GM12878 (cell line): Measurements from ENCODE around the gene MIOS. TPM values are rescaled to one million over a fixed set of nuclear protein-coding genes. Genes with fewer than 3 reads are reported as not detected.

ENCODE experiments used
- ATAC-seq: fragments of 200-7000 bp; cut with Tn5 transposase; 3 replicates; pipeline ENCODE4 v1.9.1; 2020; ENCODE audit warnings: mild to moderate bottlenecking, moderate library complexity
- BruUV-seq: library from RNA; stranded (reverse); fragments of 400-500 nt; replicated peaks from 2 replicates; lab custom pipeline; 2021; lab: Mats Ljungman, UMichigan
- CTCF ChIA-PET: fragments of 300-600 bp; sonication (Branson Sonifier 250); formaldehyde crosslinking; extraction: SDS; loops from one replicate; lab custom pipeline; 2021; ENCODE audit warnings: inconsistent platforms; lab: Yijun Ruan, JAX
- POLR2A ChIA-PET: fragments of 350-600 bp; formaldehyde crosslinking; extraction: SDS; loops from one replicate; lab custom pipeline; 2021; ENCODE audit warnings: inconsistent platforms; lab: Charles Lee
- RAD21 ChIA-PET: fragments of 300-600 bp; sonication (Branson Sonifier 250); formaldehyde crosslinking; loops from one replicate; lab custom pipeline; 2023; ENCODE audit warnings: antibody characterized with exemption; ENCODE audit not compliant: unreplicated experiment; lab: Charles Lee
- SMC1A ChIA-PET: fragments of 300-600 bp; sonication (Branson Sonifier 250); formaldehyde crosslinking; loops from one replicate; lab custom pipeline; 2023; ENCODE audit not compliant: unreplicated experiment, uncharacterized antibody; lab: Charles Lee
- DNase-seq: peaks from one replicate; pipeline ENCODE4 v3.0.0-alpha.2; 2011; ENCODE audit warnings: low read depth, low spot score
- FAIRE-seq: peaks from 3 replicates; lab custom pipeline; 2011; peaks lifted over from hg19 to GRCh38; lab: Jason Lieb, UNC
- H2AFZ ChIP-seq: 2 replicates; pipeline ENCODE4 v1.6.0; 2011; ENCODE audit warnings: low read depth, low read length, control low read depth; ENCODE audit not compliant: control insufficient read depth
- H3K27ac ChIP-seq: 2 replicates; pipeline ENCODE4 v1.5.1; 2011; ENCODE audit warnings: control low read depth; ENCODE audit not compliant: control insufficient read depth, insufficient read depth
- H3K27me3 ChIP-seq, 2 experiments: replicated peaks in 1 of 2; 2 replicates each; pipeline versions ENCODE4 v1.6.0 to v1.6.1; 2011; ENCODE audit warnings: low read length in 1 of 2; ENCODE audit not compliant: control insufficient read depth in 2 of 2, insufficient read depth in 2 of 2
- H3K36me3 ChIP-seq, 2 experiments: 2 replicates each; pipeline ENCODE4 v1.5.1; 2011; ENCODE audit warnings: low read length in 1 of 2; ENCODE audit not compliant: control insufficient read depth in 2 of 2, insufficient read depth in 2 of 2
- H3K4me1 ChIP-seq: 2 replicates; pipeline ENCODE4 v1.6.1; 2011; ENCODE audit warnings: mild to moderate bottlenecking, low read length, moderate library complexity, mixed read lengths; ENCODE audit not compliant: control insufficient read depth, insufficient read depth
- H3K4me2 ChIP-seq: 2 replicates; pipeline ENCODE4 v1.6.0; 2011; ENCODE audit warnings: control low read depth; ENCODE audit not compliant: control insufficient read depth, insufficient read depth
- H3K4me3 ChIP-seq: fragments of 200-600 bp; sonication (generic); 2 replicates; pipeline ENCODE4 v1.5.1; 2016
- H3K79me2 ChIP-seq: 2 replicates; pipeline ENCODE4 v1.6.0; 2011; ENCODE audit warnings: low read length; ENCODE audit not compliant: control insufficient read depth, insufficient read depth
- H3K9ac ChIP-seq: 2 replicates; pipeline ENCODE4 v1.8.0; 2011; ENCODE audit warnings: low read length, control low read depth, mixed read lengths; ENCODE audit not compliant: control insufficient read depth, insufficient read depth
- H3K9me3 ChIP-seq: replicated peaks from 3 replicates; pipeline ENCODE4 v1.5.1; 2011; ENCODE audit warnings: mild to moderate bottlenecking, low read length; ENCODE audit not compliant: control insufficient read depth, insufficient read depth
- H4K20me1 ChIP-seq: 2 replicates; pipeline ENCODE4 v1.6.0; 2011; ENCODE audit not compliant: control insufficient read depth, insufficient read depth
- FOXM1 ChIP-seq: IDR thresholded peaks from 2 replicates; pipeline ENCODE4 v1.6.1; 2012; ENCODE audit warnings: low read depth, mild to moderate bottlenecking, inconsistent platforms, low read length, moderate library complexity
- MTA3 ChIP-seq: IDR thresholded peaks from 2 replicates; pipeline ENCODE4 v1.6.1; 2012; ENCODE audit warnings: low read length, inconsistent platforms, borderline replicate concordance
- MYB ChIP-seq: fragments of 150-350 bp; IDR thresholded peaks from 2 replicates; pipeline ENCODE4 v1.6.1; 2014; ENCODE audit warnings: mild to moderate bottlenecking, low read depth, low read length, borderline replicate concordance
- SIX5 ChIP-seq: IDR thresholded peaks from 2 replicates; pipeline ENCODE4 v1.6.1; 2011; ENCODE audit warnings: mild to moderate bottlenecking, low read depth, low read length, moderate library complexity; ENCODE audit not compliant: severe bottlenecking
- TAF1 ChIP-seq: IDR thresholded peaks from 2 replicates; pipeline ENCODE4 v1.6.1; 2011; ENCODE audit warnings: mild to moderate bottlenecking, low read depth, low read length, borderline replicate concordance
- ZBED1 ChIP-seq: IDR thresholded peaks from 2 replicates; pipeline ENCODE4 v1.6.1; 2016; ENCODE audit warnings: borderline replicate concordance
- WGBS: methylation state at CpG from one replicate; pipeline ENCODE4 v1.1.6; 2016; ENCODE audit warnings: low lambda C conversion rate; ENCODE audit not compliant: insufficient replicate concordance, insufficient coverage; ENCODE audit errors: missing lambda C conversion rate; 5-methylcytosine and 5-hydroxymethylcytosine counted together
- in situ Hi-C: fragments of 300-500 bp; cut with MboI; formaldehyde crosslinking; loops from 9 replicates; pipeline ENCODE4 v1.14.3; 2018; ENCODE audit warnings: mixed read lengths
- intact Hi-C: fragments of 100-400 bp; cut with micrococcal nuclease; formaldehyde crosslinking; loops from one replicate; pipeline ENCODE4 v1.14.2; 2022; ENCODE audit not compliant: unreplicated experiment
- polyA plus RNA-seq, 11 experiments: library from polyadenylated mRNA; depleted of rRNA in 4 of 11; unstranded in 6 of 11; stranded (reverse) in 5 of 11; fragments of >200 nt; fragmentation: Nextera tagmentation in 4 of 11; fragmentation: Illumina TruSeq in 1 of 11; extraction: Ambion mirVana in 4 of 11; extraction: Trizol in 1 of 11; gene quantifications; 1 replicate in 1 of 11; 2 replicates in 10 of 11; pipeline versions ENCODE4 v1.2.1 to v1.2.3, GENCODE V29; 2011 to 2016; ENCODE audit warnings: inconsistent platforms in 2 of 11, missing spikeins in 2 of 11, low read depth in 1 of 11
- total RNA-seq, 4 experiments: library from RNA; depleted of rRNA in 3 of 4; stranded (reverse); fragments of >200 nt in 3 of 4; fragmentation: Illumina TruSeq in 1 of 4; extraction: Trizol in 1 of 4; gene quantifications; 2 replicates each; pipeline versions ENCODE4 v1.2.1 to v1.2.3, GENCODE V29; 2013 to 2021
- TF ChIP-seq, protein P1 (sequence below): IDR thresholded peaks from 2 replicates; pipeline ENCODE4 v1.6.1; 2011; ENCODE audit warnings: borderline replicate concordance, low read depth, mild to moderate bottlenecking, moderate library complexity, mixed read lengths, low read length; ENCODE audit not compliant: insufficient read depth; ENCODE audit errors: extremely low read length
- TF ChIP-seq, protein P2 (sequence below): fragments of 450-650 bp; IDR thresholded peaks from 2 replicates; pipeline ENCODE4 v1.6.1; 2017; ENCODE audit warnings: mild to moderate bottlenecking, moderate library complexity

MIOS gene
- total and polyA plus RNA-seq, 10 of the 15 experiments (the other 5 are each of a cell fraction or from before 2014, with no cell fraction given): 13.1 to 94.9 (median 54.2) TPM

DNA sequence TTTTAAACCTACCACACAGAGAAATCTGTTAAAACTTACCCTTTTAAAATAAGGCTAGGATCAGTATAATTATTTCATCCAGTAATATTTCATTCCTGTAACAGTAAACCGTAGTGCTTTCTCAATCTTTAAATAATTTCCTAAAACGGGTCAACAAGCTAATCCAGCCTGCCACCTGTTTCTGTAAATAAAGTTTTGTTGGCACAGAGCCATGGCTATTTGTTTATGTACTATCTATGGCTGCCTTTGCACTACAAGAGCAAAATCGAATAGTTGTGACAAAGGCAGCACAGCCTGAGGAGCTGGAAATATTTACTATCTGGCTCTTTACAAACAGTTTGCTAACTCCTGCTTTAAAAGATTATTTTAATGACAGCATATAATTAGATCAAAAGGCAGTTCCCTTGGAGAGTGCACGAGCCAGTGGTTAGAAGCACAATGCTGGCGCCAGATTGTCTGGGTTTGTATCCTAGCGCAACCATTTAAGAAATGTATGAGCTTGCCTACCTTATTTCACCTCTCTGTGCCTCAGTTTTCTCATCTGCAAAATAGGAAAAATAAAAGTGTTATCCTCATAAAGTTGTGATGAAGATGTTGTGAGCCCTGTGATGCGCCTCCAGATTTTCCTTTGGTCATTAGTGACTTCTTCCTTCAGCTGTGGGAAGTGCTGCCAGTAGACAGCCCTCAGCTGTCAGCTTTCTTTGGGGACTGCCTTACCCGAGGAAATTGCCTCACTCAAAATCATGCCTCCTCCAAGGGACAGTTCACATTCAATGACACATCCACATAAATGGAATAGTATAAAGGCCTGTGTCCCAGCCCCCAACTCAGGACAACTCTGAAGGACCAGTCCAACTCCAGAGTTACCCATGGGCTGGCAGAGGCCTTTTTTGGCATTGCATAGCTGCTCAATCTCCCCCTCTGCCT lies 11.8 kb upstream of the MIOS start:
- no peak for DNase-seq
- FAIRE-seq: no peak
- no peak overlapping the region for H3K4me3 ChIP-seq
- no peak for ATAC-seq
- TF ChIP-seq SIX5 (no peak), TAF1 (no peak), MYB (no peak), MTA3 (no peak), FOXM1 (no peak), ZBED1 (no peak)
- TF ChIP-seq, protein P1, sequence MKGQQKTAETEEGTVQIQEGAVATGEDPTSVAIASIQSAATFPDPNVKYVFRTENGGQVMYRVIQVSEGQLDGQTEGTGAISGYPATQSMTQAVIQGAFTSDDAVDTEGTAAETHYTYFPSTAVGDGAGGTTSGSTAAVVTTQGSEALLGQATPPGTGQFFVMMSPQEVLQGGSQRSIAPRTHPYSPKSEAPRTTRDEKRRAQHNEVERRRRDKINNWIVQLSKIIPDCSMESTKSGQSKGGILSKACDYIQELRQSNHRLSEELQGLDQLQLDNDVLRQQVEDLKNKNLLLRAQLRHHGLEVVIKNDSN: no peak
- TF ChIP-seq, protein P2, sequence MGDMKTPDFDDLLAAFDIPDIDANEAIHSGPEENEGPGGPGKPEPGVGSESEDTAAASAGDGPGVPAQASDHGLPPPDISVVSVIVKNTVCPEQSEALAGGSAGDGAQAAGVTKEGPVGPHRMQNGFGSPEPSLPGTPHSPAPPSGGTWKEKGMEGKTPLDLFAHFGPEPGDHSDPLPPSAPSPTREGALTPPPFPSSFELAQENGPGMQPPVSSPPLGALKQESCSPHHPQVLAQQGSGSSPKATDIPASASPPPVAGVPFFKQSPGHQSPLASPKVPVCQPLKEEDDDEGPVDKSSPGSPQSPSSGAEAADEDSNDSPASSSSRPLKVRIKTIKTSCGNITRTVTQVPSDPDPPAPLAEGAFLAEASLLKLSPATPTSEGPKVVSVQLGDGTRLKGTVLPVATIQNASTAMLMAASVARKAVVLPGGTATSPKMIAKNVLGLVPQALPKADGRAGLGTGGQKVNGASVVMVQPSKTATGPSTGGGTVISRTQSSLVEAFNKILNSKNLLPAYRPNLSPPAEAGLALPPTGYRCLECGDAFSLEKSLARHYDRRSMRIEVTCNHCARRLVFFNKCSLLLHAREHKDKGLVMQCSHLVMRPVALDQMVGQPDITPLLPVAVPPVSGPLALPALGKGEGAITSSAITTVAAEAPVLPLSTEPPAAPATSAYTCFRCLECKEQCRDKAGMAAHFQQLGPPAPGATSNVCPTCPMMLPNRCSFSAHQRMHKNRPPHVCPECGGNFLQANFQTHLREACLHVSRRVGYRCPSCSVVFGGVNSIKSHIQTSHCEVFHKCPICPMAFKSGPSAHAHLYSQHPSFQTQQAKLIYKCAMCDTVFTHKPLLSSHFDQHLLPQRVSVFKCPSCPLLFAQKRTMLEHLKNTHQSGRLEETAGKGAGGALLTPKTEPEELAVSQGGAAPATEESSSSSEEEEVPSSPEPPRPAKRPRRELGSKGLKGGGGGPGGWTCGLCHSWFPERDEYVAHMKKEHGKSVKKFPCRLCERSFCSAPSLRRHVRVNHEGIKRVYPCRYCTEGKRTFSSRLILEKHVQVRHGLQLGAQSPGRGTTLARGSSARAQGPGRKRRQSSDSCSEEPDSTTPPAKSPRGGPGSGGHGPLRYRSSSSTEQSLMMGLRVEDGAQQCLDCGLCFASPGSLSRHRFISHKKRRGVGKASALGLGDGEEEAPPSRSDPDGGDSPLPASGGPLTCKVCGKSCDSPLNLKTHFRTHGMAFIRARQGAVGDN: no peak
- TF ChIP-seq, all 136 proteins: peak for 0
- no TSS peak for BruUV-seq
- Histone ChIP-seq H2AFZ (no peak overlapping the region), H3K27me3 (no peaks in the 10 kb centered on the region), H3K27ac (no peak overlapping the region), H3K4me2 (no peak overlapping the region), H4K20me1 (no peaks in the 10 kb centered on the region), H3K79me2 (no peaks in the 10 kb centered on the region), H3K9ac (no peak overlapping the region), H3K36me3 (no peaks in the 10 kb centered on the region), H3K9me3 (no peaks in the 10 kb centered on the region; the same call in 2 of the 3 replicates), H3K4me1 (no peaks in the 10 kb centered on the region)
- in situ Hi-C loops (no loop called here), intact Hi-C loops (no loop called here)
- WGBS: 58% methylated on average over 8 of the region's 8 CpGs
- ChIA-PET POLR2A (no interaction called here), RAD21 (no interaction called here), SMC1A (interaction anchor here (0.8 to 1.2 kb wide), 2 partner anchors 25 to 130 kb away, joined by 3 read pairs; no protein-coding TSS in a partner anchor), CTCF (no interaction called here)
